Measurements from ENCODE around the gene ADAMTS6.

The ADAMTS6 gene

DNA sequence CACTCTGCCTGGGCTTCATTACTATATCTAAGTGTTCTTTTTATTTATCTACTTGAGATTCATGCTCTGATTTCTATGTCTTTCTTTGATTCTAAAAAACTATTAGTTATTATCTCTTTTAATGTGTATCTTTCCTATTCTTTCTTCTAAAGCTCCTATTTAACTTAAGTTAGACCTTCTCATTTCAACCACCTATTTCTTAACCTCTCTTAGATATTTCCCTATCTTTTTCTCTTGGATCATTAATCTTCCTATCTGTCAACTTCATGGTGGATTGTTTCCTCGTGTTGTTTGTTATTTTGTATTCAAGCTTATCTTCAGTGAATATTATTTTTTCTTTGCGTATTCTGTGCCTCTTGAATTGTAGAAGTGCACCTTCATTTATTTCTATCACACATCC, 202.1 kb downstream of the ADAMTS6 start:
- no peak for DNase-seq (ENCODE audit: low spot score)

DNA sequence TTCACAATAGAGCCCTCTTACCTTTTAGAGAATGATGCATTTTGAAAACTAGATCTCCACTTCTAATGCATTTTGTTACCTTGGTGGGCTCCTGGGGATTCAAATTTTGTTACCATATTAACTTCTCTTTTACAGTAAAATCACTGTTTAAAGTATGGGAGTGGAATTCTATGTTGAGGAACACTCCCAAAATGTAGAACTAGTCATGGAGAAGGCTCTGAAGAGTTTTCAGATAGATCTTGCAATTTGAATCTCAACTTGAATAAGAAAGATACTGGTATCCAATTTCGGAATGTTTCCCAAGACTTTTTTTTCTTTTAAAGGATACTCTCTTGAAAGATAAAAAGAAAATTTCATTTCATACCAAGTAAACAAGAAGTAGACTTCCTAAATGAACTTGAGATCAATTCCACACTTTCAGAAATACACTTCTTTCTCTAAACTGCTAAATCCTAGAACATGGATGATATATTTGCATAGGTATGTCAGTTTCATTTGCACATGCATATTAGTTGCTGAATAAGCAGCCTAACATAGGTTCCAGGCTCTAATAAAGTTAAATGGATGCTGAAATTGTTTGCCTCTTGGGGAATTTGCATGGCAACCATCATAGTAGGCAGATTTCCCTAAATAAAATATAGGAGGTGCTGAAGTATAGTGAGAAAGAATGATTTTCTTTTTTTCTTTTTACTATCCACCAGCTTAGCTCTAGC, 205.4 kb downstream of the ADAMTS6 start:
- no peak for DNase-seq (ENCODE audit: low spot score)

DNA sequence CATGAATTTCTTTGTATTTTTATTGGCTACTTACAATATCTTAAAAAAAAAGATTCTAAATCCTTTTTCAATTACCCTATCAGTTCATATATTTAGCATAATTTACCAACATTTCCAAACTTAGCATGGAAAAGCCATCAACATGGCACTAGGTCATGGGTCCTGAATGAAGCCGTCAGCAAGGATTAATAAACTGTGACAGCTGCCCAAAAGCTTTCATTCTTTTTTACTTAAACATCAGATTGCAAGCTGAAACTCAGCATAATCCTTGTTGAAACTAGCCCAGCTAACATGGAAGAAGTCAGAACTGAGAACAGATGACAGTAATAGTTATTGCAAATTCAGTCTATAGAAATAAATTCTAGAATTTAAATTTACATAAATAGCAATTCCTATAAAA, 209.8 kb downstream of the ADAMTS6 start:
- DNase-seq (ENCODE audit: low spot score) = no peak

DNA sequence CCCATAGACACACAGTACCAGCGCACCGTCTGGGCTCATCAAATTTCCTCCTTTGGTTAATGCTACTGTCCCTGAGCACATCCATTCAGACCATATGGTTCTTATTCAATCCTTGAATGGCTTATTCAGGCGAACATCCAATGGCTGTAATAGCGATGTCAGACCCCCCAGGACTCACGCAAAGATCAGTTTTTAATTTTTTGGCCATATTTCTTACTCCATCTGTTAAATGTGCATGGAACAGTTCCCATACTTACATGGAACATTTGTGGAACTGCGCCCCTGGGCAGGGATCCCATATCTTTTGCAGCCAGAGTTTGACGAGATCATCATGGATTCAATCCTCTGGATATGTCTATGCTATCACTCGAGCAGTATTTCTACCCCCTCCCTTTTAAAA, 213.2 kb downstream of the ADAMTS6 start:
- DNase-seq (ENCODE audit: low spot score) = no peak

DNA sequence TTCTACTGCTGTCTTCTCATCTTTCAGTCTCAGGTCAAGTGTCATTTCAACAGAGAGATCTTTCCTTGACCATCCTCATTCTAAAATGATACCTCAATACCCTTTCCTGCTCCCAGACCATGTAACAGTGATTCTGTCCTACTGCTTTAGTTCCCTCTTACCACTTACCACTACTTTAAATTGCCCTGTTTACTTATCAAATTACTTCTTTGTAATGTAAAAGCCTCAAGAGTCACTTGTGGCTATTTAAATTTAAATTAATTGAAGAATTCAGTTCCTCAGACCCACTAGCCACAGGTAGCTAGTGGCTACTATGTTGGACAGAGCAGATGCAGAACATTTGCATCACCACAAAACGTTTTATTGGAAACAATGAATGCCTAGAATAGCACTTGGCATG, 217.3 kb downstream of the ADAMTS6 start:
- no peak for DNase-seq (ENCODE audit: low spot score)

DNA sequence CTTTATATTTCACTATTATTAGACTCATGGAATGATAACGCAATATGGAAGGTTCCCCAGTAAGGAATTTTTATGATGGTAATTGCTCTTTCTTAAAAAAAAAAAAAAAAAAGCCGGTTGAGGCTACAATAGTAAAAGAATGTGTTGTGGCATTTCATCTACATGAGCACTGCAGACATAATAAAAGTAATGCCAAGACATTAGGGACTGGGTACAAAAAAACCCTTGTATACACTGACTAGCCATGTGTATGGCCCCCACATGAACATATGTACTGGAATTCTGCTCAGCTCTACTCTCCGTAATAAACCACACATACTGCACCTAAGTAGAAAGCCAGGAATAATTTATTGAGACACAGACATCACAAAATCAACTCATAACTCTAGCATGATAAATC, 218.4 kb downstream of the ADAMTS6 start:
- DNase-seq (ENCODE audit: low spot score) = no peak

DNA sequence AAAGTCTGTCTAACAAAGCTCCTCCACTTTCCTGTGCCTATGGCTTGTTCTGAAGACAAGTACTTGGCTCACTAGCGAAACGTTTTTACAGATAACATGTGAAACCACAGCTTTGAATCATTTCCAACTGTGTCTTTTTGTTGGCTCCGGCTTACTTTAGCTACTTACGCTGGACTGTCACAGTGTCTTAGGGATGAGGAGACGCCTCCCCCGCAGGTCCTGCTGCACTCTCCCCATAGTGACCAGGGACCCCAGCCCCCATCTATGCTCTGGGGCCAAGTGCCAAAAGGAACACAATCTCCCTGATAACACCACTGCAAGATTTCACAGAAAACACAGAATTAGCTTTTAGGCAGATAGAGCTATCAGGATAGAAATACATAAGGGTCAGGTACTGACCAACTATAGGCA, 219.1 kb downstream of the ADAMTS6 start:
- peak; percentile 49 for DNase-seq (ENCODE audit: low spot score)

DNA sequence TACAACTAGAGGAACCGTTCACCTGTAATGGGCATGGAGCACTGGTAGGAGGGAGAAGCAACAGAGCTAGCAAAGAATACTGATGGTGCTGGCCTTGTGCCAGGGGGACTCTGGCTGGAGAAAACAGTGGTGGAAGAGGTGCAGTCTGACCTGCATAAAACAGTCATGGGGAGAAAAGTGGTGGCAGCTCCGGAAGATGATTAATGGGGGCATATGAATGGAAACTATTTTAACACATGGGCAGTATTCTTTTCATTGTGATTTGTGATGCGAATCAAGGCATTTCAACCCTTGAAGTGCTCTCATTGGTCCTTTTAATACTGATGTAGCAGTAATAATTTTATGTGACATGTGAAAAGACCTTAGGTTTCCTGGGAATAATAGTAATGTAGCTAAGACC, 219.6 kb downstream of the ADAMTS6 start:
- no peak for DNase-seq (ENCODE audit: low spot score)

DNA sequence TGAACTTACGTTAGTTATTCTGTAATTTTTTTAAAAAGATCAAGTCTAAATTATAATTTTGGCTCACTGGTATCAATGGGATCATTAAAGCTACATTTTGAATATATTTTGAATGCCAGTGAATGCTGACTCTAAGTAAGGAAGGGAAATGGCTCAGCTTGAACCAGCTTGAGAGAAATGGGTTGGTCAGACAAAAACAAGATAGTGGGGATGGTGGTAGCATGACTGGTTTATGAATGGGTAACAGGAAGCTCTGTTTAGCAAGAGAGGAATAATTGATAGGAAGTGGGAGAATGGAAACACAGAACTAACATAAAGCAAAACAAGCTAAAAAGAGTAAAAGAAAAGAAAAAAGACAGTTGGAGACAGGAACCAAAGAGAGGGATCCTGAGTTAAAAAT, 220.2 kb downstream of the ADAMTS6 start:
- DNase-seq (ENCODE audit: low spot score) = no peak

DNA sequence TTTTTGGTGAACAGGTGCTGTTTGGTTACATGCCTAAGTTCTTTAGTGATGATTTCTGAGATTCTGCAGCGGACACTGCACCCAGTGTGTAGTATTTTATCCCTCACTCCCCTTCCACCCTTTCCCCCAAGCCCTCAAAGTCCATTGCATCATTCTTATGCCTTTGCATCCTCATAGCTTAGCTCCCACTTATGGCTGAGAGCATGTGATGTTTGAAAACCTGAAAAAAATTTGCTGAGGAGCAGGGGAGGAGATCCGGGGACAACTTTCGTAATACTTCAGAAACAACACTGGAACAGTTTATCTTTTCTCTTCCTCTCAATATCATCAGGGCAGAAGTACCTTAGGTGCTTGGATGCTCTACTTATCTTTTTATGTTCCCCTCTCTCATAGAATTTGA, 226.4 kb downstream of the ADAMTS6 start:
- no peak for DNase-seq (ENCODE audit: low spot score)

DNA sequence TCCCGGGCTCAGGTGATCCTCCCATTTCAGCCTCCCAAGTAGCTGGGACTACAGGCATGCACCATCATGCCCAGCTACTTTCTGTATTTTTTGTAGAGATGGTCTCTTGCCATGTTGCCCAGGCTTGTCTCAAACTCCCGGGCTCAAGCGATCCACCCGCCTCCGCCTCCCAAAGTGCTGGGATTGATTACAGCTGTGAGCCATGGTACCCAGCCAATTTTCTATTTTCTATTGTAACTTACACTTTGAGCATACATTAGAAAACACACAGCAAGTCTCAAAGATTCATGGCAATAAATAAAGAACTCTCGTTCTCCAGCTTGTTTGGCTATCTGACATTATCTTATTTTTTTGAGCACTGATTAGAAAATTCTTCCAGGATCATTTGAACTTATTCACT, 228.7 kb downstream of the ADAMTS6 start:
- no peak for DNase-seq (ENCODE audit: low spot score)

DNA sequence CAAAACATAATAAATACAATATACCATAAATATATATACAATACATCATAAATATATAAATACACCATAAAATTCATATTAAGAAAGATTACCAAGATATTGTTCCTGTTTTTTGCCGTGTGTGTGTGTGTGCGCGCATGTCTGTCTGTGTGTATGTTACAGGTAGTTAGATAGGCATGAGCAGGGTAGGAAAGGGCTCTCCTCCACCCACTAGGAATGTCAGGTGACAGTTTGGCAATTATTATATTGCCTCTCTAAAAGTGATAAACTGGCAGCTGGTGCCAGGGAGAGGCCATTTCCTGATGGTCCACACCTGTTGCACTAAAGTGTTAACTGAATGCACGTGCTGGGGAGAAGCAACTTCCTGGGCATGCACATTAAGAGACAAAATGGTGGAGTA, 232.8 kb downstream of the ADAMTS6 start:
- DNase-seq (ENCODE audit: low spot score) = no peak

DNA sequence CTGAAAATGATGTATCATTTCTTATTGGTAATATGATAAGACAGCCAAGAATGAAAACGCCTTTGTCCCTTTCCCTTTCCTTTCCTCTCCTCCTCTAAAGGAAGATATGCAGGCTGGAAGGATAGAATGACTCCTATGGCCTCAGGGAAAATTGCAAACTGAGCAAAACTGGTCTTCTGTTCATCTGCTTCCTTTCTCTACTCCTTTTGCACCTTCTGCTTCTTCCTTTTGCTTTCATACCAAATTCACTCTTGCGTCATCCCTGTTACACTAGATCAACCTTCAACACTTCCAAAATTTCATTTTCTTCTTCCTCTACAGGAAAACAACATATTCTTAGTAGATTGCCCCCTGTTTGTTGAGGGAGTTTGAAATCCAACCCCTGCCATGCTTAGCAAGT, 234.1 kb downstream of the ADAMTS6 start:
- DNase-seq (ENCODE audit: low spot score) = no peak

DNA sequence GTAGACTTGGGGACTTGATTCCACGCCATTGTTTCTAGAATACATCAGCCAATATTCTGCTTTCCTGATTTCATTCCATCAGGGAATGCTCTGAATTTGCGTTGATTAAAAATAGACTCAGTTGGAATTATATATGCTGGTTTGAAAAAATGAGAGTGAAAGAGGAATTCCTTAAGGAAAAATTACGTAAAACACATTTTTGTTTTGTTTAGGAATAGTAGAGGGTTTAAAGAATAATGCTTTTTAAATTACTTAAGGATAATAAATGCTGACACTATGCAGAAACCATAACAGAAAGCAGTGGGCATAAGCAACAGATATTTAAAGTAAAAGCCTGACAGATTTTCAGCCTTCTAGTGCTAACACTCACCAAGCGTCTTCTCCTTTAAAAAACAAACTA, 235.0 kb downstream of the ADAMTS6 start:
- no peak for DNase-seq (ENCODE audit: low spot score)

DNA sequence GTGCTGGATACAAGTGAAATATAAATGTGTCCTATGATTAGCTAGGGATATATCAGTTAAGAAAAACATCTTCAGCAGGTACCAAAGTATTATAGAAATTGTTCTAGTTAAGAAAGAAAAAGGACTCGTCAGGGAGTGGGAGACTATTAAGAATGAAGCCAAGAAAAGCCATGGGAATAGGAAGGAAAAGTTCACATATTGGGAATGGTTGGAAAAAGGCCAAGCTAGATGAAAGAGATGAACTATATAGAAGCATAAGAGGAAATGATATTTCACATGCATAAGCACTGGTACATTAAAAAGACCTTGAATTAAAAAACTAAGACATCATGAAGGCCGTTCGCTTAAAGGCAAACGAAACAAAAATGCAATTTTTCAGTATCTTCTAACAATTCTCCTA, 237.7 kb downstream of the ADAMTS6 start:
- no peak for DNase-seq (ENCODE audit: low spot score)

DNA sequence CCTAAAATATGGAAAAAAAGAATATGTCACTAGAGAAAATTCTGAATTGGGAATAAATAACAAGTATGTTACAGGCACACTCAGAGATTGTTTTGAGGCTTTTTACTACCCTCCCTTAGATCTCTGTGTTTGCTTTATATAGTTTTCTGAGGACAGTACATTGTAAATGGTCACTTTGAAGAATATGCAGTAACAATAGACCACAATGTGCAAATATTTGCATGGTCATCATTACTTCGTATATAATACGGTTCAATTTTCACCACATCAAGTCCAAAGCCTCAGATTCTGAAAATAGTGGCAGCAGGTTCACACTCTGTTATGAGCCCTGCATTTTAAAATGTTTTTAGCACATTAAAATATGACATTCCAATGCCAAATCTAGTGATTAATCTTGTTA, 238.6 kb downstream of the ADAMTS6 start:
- no peak for DNase-seq (ENCODE audit: low spot score)

DNA sequence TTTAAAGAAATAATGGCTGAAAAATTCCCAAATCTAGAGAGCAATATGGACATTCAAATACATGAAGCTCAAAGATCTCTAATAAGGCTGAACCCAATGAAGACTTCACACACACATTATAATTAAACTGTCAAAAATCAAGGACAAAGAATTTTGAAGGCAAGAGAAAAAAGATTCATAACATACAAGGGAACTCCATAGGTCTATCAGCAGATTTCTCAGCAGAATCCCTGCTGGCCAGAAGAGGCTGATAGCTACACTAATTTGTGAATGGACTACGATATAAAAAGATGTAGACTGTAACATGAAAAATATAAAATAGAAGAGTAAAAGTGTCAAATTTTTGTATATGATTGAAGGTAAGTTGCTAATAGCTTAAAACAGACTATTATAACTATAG, 251.9 kb downstream of the ADAMTS6 start:
- no peak for DNase-seq (ENCODE audit: low spot score)

DNA sequence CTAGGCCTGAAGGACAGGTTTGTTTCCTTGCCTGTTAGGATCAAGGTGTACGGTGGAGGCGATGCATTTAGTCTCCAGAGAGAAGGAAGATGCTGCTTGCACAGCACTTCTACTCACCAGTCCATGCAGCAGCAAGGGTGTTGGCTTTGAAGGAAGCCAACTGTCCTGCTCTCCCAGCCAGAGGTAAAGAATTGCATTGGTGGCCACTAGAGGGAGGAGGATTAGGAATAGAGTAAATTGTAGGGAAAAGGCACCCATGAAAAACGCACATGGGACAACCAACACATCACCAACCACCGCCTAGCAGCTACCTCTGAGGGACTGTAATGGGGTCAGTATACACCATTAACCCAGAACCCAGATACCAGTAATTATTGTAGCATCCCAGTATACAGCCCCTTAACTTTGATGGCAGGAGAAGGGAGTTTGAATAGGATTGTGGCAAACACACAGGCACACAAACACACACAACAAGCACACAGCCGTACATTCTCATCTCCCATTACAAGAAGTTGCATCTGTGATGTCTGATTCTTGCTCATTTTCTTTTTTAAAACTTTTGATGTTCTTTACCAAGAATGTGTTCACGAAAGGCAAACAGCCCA, 267.7 kb downstream of the ADAMTS6 start:
- peak; percentile 41 for DNase-seq (ENCODE audit: low spot score)

DNA sequence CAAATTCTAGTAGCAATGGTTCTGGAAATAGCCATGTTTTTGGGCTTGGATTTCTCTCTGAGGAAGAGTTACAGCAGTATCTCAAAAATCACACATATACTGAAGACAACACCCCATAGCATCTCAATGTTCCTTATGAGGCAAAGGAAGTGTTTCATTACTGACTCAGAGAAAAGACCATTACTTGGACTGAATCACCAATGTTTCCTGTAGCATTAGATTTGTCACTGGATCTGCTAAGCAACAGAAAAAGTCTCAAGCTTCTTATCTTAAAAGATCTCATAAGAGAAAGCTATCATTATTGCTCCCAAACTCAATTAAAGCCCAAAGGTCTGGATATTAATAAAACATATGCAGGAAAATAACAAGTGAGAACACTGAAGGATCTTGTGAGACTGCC, 272.4 kb downstream of the ADAMTS6 start:
- no peak for DNase-seq (ENCODE audit: low spot score)

DNA sequence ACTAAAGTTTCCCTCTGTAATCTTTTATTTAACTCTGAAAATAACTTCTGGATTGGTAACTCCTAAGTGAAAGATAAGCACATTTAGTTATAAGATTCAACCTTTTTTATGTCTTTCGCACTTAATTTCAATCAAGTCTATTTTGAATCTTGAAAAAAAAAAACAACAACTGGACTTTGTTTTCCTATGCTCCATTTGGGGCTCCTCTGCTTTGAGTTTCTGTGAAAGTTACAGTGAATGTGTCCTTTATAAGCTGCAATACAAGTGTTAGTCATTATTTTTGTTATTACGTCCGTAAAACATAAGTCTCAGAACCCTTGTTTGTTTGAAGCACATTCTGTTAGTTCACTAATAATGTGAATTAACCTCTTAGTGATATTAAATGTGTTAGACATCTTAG, 276.8 kb downstream of the ADAMTS6 start:
- no peak for DNase-seq (ENCODE audit: low spot score)

DNA sequence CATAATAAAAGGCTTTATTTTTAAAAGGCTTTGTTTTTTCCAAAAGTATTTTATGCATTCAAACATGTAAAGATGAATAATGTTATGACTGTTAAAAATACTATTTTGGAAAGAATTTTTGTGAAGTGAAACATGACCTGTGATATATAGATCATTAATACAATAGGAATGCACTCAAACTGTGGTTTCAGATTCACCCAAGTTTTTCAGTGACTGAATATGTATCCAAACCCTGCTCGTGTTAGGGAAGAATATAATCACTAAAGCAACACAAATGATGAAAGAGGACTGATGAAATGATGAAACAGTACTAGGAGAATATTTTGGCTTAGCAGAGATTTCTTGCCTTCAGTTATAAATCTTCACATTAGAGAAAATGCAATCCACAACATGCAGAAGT, 278.0 kb downstream of the ADAMTS6 start:
- no peak for DNase-seq (ENCODE audit: low spot score)

DNA sequence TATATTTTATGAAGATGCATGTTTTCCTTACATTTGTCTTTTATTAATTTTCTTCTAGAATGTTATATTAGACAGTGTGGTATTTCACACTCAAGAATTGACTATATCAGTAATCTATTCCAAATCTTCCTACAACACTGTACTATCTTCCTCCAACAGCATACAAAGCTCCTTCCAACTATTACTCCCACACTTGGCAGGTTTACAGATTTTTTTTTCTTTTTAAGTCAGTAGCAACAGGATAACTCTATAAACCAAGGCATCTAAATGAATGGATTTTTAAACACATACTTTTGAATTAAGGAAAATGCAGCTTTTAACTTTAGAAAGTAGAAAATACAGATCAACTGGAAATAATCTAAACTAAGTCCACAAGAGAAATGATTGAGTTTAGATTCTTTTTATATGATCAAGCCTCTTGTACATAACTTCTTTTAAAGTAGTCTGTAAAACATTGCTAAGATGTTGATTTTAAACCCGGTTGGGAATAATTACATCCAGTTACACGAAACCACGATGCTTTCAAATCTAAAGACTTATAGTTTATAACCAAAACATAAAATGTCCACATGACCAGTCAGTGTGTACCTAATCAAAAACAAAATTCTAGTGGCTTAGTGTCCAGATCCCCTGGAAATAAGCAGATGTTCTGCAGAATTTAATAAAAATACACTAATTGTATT, 281.6 kb downstream of the ADAMTS6 start:
- DNase-seq (ENCODE audit: low spot score) = no peak

DNA sequence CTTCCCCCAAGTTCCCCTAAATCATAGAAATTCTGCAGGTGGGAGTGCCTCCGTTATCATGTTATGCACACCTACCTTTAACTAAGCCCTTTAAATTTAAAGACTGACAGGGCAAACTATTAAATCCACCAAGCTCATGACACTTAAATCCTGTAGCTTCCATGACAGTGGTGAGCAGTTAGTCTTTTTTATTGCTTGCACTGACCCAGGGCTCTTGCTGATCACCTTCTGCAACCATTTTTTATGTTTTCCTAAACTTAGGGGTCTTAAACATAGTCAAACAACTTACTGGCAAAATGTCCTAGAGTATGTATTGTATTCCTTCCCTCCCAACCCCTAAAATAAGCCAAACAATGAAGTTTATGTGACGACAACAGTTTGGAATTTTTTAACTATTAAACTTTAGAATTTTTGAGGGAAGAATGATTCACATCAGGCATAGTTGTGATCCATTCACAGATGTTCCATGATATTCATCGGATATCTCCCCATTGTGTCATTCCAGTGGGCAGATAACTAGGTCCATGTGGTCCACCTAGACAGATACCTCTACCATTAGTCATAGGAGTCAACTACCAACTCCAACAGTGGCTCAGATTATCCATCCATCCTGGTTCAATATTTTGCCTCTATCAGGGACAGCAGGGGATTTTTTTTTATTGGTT, 283.1 kb downstream of the ADAMTS6 start:
- no peak for DNase-seq (ENCODE audit: low spot score)
